Stimulated activated CD4-positive, alpha-beta T cell treated with anti-CD3 and anti-CD28 coated beads, TNF-alpha, amount 100 ng/mL, for 24 hours (primary cell): ENCODE data around the gene UBN1.

ENCODE experiments used
- DNase-seq, 3 experiments: peaks; one replicate each; pipeline ENCODE4 v3.0.0-alpha.2; 2020; ENCODE audit warnings: low read depth in 3 of 3

UBN1 gene

DNA sequence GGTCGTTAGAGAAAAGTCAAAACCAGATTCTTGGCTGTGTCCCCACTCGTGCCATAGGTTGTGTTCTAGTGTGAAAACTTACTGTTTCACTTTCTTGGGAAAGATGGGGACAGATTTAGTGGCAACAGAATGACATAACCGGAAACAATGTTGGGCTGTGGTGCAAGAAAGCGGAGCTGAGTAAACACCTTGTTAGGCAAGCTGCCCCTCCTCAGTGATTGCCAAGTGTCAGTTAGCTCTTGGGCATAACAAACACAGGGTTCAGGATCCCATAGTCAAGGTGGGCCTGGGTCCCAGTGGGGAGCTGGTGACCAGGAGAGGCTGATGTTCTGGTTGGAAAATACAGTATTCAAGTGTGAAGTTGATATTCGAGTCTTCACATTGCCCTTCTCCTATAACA lies 15.4 kb downstream of the UBN1 start:
- no peak for DNase-seq

- DNase-seq, result no peak
These were observed 17.4 kb downstream of the UBN1 start for GRCh38 chr16:4864728-4865127.

GRCh38 chr16:4865231-4865860 lies 18.1 kb downstream of the UBN1 start:
- no peak for DNase-seq

DNA sequence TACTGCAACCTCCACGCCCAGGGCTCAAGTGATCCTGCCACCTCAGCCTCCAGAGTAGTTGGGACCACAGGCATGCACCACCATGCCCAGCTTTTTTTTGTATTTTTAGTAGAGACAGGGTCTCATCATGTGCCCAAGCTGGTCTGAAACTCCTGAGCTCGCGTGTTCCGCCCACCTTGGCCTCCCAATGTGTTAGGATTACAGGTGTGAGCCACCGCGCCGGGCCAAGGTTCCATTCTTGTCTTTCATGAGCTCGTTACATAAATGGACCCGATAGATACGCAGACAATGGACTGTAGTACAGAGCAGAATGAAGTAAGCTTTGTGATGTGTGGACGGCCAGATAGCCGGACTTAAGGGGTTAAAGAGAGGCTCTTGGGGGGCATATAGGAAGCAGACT lies 19.3 kb downstream of the UBN1 start:
- DNase-seq, result no peak

DNA sequence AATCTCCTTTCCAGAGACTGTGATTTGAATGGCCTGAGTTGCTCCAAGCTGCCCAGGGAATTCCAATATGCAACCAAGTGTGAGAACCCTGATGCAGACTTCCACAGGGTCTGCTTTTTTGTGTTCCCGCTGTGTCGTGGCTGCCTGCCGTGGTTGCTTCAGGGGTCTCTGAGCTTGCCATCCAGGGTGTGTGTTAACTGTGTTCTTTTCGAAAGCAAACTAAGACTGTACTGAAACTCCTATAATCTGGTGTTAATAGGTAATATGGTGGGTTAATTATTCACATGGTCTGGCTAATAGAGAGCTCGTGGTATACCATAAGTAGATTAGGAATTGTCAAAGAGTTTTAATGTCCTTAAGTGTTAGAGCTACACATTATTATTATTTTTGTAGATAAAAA lies 20.7 kb downstream of the UBN1 start:
- DNase-seq, result no peak

DNA sequence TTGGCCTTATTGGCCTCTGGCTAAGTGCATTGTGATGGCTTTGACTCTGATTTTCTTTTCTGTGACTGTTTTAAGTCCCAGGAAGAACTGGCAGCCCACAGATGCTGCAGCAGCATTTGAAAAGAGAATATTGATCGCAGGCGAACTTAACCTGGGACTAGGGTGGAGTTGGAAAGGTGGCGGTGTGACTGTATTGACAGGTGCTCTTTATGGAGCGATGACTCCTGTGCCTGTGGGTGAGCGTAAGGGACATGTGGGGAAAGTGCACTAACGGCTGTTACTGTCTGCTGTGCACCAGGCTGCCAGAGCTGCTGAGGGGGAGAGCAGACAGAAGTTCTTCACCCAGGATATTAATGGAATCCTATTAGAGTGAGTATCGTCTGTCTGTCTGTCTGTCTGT lies 21.3 kb downstream of the UBN1 start:
- no peak for DNase-seq

- no peak for DNase-seq
These were observed 22.0 kb downstream of the UBN1 start for GRCh38 chr16:4869147-4869805.

DNA sequence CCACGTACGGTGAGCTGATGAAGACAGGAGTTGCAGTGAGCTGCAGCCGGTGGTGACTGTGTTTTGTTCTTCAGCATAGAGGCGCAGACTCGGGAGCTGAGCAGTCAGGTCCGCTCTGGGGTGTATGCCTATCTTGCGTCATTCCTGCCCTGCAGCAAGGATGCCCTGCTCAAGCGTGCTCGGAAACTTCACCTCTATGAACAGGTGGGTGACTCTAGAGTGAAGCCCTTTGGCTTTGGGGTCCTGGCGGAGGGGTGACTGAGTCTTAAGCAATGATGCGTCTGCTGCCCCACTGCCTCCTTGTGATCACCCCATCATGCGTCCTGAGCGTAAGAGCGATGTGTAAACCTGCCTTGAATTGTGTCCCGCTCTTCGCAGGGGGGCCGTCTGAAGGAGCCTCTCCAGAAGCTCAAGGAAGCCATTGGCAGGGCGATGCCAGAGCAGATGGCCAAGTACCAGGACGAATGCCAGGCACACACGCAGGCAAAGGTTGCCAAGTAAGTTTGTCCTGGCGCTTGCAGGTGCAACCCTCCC lies 22.9 kb downstream of the UBN1 start:
- DNase-seq, result no peak

DNA sequence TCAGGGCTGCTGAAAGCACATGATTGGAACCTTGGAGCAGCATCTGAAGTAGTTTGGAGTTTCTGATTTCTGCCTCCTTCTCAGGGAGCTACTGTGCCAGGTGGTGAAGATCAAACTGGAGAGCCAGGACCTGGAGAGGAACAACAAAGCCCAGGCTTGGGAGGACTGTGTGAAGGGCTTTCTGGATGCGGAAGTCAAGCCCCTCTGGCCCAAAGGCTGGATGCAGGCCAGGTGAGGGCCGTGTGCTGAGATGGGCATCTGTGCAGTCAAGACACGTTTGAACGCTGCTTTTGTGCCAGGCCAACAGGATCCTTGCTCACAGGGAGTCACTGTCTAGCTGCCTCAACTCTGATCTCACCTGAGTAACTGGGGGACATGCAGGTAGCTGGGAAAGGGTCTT lies 23.8 kb downstream of the UBN1 start:
- DNase-seq, result no peak

DNA sequence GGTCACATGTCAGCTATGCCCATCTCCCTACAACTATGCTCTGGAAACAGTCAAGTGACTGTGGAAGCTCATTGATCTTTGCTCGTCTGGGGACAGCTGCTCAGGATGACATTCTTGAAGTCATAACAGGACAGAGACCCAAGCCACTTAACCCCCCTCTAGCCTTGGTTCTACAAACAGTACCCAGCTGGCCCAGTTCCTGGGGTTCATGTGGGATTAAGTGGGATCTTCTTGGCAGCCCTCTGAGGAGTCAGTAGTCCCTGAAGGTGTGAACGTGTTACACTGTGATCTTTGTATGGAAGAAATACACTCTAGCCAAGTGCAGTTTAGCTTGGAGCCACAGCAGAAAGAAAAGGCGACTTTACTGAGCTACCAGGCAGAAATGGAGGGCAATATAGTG lies 25.8 kb downstream of the UBN1 start:
- DNase-seq, result no peak

- no peak for DNase-seq
These were observed 27.4 kb downstream of the UBN1 start for GRCh38 chr16:4874666-4875065.

DNA sequence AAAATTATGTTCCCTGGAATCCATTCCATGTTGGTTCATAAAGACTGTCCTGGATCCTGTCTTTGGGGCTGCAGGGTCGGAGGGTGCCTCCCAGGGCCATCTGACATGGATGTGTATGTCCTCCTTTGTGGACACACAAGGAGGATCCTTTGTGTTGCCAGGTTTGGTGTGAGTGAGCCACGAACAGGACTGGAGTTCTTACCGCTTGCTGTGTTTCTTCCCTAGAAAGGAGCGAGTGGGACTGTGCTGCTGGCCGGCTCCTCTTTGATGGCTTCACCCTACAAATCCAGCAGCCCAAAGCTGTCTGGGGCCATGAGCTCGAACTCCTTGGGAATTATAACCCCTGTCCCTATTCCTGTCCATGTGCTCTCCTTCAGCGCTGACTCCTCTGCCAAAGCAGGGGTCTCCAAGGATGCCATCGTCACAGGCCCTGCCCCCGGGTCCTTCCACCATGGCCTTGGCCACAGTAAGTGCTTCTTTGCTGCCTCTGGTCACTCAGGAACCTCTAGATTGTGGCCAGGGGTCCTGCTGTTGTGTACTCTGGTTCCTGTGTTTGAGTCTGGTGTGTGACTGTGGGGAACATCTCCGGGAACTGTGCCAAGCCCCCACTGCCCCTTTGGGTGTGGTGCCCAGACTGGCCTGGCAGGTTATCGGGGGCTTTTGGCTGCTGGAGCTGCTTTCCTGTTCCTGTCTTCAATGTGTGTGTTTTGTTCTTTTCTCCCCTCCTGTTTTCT lies 29.5 kb downstream of the UBN1 start:
- DNase-seq, result no peak

GRCh38 chr16:4877380-4877685 lies 30.1 kb downstream of the UBN1 start:
- no peak for DNase-seq

DNA sequence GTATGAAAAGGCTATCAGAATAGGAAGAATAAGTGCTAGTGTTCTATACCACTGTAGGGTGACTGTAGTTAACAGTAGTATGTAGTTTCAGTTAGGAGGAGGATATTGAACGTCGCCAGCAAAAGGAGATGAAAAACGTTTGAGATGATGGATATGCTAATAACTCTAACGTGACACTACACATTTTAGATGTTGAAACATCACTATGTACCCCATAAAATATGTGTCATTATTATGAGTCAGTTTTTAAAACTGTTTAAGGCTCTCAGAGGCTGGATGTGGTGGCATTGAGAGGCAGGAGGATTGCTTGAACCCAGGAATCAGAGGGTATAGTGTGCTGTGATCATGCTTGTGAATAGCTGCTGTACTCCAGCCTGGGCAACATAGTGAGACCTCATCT lies 31.8 kb downstream of the UBN1 start:
- DNase-seq, result no peak

DNA sequence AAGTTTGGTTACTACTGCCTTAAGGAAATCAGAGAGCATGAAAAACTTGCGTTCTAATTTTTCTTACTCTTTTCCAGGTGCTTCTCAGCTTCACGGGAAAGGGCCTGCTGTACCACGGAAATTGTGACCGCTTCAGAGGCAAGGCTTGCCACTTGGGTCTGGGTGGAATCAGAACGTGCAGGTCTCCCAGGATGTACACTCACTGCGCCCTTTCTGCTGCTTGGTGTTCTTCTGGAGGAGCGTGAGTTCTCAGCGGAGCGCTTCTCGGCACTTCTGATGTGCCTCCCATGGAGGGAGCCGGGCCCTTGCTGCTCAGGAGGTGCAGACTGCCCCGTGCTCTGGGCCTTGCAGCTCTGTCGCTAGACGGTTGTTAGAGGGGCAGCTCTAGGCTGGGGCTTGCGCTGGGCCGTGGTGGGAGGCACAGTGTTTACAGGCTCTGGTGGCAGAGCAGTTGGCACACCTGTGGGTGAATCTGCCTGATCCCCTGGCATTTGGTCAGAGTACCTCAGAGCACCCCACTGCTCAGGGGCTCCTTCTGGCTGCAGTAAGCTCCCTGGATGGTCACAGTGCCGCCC lies 32.8 kb downstream of the UBN1 start:
- no peak for DNase-seq

DNA sequence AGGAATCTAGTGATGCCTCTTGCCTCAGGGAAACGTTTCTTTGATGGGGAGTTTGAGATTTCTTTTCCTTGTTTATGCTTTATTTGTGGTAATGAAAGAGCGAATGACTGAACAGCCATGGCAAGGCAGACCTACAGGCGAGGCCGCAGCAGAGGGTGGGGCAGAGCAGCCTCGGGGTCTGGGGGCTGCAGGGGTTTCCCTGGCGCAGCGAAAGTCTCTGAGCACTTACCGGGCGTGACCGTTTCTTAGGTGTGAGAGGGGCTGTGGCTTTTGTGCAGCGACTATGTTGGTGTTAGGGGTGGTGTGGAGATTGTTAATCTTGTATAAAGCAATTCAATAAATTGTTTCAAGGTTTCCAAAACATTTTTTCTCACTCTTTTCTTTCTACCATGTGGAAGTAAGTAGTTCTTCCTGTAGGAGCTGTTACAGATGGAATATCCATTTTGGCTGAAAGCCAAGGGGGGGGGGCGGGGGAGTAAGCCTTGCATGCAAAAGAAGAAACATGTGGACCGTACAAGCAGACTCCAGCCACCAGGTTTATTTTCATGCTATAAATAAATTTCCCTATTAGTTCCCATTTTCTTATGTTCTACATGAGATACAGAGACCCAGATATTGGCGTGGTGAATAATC lies 34.8 kb downstream of the UBN1 start:
- no peak for DNase-seq

DNA sequence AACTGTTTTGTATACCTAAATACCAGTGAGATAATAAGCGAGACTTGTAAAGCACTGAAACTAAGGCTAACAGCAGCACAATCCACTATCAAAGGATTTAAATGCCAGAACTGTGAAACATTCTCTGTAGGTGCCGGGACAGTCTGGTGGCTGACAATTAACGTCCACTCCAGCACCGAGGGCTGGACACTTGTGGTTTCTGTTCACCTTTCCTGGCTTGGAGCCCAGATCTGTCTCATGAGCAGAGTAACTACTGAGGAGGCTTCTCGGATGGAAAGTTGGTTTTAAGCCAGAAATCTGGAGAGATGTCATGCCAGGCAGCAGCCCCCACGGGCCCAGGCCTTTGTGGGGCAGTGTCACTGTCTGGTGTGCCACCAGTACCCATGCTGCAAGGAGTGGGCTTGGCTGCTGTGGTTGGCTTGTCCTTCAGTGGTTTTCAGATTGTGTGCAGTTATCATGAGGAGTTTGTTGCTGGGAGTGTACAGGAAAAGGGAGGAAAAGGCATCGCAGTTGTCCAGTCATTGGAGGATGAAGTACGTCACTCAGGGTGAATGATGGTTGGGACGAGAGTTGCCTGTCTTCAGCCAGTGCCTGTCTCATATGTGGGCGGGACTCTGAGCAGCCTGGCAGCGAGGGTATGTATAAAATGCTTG lies 35.5 kb downstream of the UBN1 start:
- DNase-seq, result no peak

GRCh38 chr16:4883501-4883900 lies 36.2 kb downstream of the UBN1 start:
- no peak for DNase-seq

DNA sequence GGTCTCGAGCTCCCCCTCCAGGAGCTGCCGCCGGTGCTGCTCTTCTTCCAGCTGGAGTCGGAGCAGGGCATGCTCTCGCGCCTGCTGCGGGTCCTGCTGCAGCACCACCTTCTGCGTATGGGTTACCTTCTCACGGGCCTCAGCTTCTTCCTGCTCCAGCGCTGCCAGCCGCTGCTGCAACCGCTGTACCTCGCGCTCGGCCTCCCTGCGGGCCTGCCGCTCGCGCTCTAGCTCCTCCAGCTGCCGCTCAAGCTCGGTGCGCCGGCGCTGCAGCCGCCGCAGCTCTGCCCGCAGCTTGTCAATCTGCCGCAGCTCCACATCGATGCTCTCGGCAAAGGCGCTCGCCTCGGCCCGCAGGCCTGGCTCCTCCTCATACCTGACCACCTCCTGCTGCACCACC lies 36.9 kb downstream of the UBN1 start:
- no peak for DNase-seq

DNA sequence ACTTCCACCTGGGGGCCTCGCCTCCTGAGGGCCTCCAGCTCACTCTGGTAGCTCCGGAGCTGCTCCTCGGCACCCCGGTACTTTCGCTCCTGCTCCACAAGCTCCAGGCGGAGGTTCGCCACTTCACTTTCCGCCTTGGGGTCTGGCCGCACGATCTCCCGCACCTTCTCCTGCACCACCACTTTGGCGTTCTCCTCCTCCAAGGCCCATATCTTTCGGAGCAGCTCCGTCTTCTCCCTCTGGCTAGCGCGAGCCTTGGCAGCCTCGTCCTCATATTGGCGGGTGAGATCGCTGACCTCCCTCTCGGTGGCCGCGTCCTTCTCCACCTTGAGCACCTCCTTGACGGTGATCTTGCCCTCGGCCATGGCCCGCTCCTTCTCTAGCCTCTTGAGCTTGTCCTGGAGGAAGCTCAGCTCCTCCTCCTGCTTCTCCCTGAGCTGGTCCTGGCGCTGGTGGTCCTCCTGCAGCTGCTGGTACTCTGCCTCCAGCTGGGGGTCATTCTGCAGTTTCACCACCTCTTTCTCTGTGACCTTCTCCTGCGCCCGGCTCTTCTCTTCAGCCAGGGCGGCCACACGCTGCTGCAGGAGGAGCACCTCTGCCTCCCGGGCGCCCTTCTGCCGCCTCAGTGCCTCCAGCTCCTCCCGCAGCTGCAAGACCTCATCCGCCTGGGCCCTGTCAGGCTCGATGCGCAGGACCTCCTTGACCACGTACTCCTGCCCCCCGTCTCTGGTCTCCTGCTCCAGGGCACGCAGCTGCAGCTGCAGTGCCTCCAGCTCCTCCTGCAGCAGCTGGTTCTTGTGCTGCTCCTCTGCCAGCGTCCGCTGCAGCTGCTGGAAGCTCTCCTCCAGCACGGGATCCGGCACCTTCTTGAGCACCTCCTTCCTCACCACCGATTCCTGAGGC lies 37.9 kb downstream of the UBN1 start:
- DNase-seq, result no peak

DNA sequence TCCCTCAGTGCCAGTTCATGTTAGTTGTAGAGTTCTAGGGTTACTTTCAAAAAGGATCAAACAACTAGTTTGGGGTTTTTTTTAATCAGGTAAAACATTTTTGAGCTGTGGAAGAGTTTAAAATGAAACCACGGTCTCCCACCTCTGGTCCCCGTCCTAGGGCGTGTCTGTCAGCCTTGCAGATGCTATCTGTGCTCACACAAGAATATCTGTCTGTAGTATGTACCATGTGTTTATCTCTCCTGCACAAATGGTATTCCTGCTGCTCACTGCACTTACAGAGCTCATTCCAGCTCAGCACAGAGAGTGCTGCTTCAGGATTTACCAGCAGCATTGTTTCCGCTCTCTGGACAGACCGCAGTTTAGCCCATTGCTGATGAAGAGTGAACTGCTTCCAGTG lies 38.9 kb downstream of the UBN1 start:
- no peak for DNase-seq
